ENCODE data around the gene RABL2A.
"Not testable (repeated sequence)": the region's sequence is repeated elsewhere in the genome, so short reads cannot be mapped to it uniquely, and the experiment has no call there.

The RABL2A gene

GRCh38 chr2:113690871-113691270 lies 63.8 kb downstream of the RABL2A start:
- not testable (repeated sequence) for DNase-seq
